ENCODE results near the gene HPN.

The HPN gene

DNA sequence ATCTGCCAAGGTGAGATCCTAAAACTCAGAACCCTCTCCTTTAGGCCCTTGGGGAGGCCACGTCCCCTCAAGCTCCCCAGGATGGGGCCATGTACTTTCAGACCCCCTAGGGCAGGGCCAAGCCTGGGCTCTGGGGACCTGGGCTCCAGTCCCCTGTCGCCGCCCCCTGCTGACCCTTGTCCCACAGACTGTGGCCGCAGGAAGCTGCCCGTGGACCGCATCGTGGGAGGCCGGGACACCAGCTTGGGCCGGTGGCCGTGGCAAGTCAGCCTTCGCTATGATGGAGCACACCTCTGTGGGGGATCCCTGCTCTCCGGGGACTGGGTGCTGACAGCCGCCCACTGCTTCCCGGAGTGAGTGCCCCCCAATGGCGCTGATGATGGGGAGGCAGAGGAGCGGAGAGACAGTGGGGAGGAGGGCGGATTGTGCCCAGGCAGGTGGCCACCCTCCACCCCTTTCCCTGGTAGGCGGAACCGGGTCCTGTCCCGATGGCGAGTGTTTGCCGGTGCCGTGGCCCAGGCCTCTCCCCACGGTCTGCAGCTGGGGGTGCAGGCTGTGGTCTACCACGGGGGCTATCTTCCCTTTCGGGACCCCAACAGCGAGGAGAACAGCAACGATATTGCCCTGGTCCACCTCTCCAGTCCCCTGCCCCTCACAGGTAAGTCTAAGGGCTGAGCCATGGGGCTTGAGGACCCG, 18.8 kb downstream of the HPN start:
- TF ChIP-seq, protein P1, sequence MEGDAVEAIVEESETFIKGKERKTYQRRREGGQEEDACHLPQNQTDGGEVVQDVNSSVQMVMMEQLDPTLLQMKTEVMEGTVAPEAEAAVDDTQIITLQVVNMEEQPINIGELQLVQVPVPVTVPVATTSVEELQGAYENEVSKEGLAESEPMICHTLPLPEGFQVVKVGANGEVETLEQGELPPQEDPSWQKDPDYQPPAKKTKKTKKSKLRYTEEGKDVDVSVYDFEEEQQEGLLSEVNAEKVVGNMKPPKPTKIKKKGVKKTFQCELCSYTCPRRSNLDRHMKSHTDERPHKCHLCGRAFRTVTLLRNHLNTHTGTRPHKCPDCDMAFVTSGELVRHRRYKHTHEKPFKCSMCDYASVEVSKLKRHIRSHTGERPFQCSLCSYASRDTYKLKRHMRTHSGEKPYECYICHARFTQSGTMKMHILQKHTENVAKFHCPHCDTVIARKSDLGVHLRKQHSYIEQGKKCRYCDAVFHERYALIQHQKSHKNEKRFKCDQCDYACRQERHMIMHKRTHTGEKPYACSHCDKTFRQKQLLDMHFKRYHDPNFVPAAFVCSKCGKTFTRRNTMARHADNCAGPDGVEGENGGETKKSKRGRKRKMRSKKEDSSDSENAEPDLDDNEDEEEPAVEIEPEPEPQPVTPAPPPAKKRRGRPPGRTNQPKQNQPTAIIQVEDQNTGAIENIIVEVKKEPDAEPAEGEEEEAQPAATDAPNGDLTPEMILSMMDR (conservative IDR thresholded peaks at IDR 0.05) = no peak
- no peak overlapping the region for H3K27ac ChIP-seq

DNA sequence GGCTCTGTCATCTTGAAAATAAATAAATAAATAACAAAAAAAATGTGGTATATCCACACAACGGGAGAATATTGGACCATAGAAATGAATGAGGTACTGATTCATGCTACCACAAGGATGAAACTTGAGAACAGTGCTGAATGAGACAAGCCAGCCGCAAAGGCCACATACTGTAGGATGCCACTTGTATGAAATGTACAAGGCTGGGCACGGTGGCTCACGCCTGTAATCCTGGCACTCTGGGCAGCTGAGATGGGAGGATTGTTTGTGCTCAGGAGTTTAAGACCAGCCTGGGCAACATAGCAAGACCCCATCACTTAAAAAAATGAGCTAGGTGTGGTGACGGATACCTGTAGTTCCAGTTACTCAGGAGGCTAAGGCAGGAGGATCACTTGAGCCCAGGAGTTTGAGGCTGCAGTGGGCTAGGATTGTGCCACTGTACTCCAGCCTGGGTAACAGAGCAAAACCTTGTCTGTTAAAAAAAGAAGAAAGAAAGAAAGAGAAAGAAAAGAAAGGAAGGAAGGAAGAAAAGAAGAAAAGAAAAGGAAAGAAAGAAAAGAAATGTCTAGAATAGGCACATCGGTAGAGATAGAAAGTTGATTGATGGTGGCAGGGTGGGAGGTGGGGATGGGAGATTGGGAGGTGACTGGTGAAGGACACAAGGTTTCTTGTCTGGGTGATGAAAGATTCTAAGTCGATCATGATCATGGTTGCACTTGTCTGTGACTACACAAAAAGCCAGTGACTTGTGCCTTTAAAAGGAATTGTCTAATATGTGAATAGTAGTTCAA, 20.3 kb downstream of the HPN start:
- TF ChIP-seq, protein P1 (conservative IDR thresholded peaks at IDR 0.05) = no peak
- no peak overlapping the region for H3K27ac ChIP-seq

DNA sequence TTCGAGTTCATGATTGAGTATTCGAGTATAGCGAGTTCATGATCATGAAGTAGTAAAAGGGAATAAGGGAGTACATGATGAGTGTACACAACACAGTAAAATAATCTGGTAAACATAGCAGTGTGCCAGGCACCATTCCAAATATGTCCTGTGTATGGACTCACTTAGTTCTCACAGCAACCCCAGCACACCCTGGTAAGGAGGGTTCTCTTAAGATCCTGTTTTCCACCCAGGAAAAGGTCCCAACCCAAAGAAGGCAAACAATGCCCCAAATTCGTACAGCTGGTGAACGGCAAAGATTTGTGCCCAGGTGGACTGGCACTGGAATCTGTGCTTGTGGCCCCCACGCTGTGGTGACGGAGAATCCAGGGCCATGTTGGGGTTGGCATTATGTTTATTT, 21.4 kb downstream of the HPN start:
- TF ChIP-seq, protein P1 (conservative IDR thresholded peaks at IDR 0.05) = no peak

DNA sequence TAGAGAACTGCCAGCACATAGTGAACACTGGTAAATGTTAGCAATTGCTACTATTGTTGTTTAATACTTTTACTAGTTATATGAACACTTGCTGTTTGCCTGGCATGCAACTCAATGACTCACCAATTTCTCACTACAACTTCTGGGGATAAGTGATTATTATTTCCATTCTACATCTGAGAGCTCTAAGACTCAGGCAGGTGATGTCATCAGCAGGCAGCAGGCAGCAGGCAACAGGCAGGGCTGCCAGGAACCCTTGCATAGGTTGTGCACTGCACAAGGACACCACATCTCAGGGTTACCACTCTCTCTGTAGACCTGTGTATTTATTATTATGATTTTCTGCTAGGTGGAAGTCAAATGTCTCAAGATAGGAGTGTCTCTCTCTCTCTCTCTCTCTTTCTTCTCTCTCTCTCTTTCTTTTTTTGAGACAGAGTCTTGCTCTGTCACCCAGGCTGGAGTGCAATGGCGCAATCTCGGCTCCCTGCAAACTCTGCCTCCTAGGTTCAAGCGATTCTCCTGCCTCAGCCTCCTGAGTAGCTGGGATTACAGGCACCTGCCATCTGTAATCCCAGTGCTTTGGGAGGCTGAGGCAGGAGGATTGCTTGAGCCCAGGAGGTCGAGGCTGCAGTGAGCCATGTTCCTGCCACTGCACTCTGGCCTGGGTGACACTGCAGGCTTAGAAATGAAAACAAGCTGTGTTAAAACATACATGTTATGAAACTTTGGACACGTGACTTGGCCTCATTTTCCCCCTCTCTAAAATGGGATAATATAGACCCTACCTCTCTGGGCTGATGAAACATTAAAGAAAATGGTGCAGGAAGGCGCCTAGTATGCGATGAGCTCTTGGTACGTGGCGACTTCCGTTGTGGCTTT, 22.7 kb downstream of the HPN start:
- TF ChIP-seq, protein P1 (conservative IDR thresholded peaks at IDR 0.05) = no peak
- no peak overlapping the region for H3K27ac ChIP-seq

More for the DNA sequence above, 21.4 kb downstream of the HPN start:
- H3K27ac ChIP-seq = peak overlapping the region; percentile 27; the same call in 1 of the 2 replicates

DNA sequence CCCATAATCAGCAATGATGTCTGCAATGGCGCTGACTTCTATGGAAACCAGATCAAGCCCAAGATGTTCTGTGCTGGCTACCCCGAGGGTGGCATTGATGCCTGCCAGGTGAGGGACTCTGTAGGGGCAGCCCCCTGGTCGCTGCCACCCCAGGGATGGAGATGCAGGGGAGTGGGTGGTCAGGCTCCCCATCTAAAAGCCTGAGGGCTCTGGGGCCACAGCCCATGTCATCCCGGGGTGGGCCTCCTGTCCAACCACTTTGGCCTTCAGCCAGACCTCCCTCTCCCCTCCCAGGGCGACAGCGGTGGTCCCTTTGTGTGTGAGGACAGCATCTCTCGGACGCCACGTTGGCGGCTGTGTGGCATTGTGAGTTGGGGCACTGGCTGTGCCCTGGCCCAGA, 24.1 kb downstream of the HPN start:
- TF ChIP-seq, protein P1 (conservative IDR thresholded peaks at IDR 0.05) = no peak
- H3K27ac ChIP-seq = no peak overlapping the region

DNA sequence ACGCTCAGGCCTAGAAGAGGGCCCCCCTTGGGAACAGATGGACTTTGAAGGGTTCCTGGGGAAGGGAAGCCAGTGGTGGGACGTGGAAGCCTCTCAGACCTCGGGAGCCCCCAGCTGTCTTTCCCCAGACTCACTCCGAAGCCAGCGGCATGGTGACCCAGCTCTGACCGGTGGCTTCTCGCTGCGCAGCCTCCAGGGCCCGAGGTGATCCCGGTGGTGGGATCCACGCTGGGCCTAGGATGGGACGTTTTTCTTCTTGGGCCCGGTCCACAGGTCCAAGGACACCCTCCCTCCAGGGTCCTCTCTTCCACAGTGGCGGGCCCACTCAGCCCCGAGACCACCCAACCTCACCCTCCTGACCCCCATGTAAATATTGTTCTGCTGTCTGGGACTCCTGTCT, 24.6 kb downstream of the HPN start:
- no peak overlapping the region for H3K27ac ChIP-seq

More for the DNA sequence above, 24.6 kb downstream of the HPN start:
- TF ChIP-seq, protein P1 (conservative IDR thresholded peaks at IDR 0.05) = no peak

Data from VCaP (cell line).